Testis (tissue), 3 donors: ENCODE measurements around the gene BRD2. TPM values are rescaled to one million over a fixed set of nuclear protein-coding genes. Genes with fewer than 3 reads are reported as not detected.
A peak's percentile ranks its signal among the peaks of the same experiment; 100 is the strongest.

Source experiments
- DNase-seq: peaks from one replicate; pipeline ENCODE4 v3.0.0-alpha.2; 2019
- H3K27ac ChIP-seq, 2 donors: fragments of 200-600 bp; sonication (generic); one replicate each; pipeline ENCODE4 v1.5.1; 2019
- H3K27me3 ChIP-seq: fragments of 200-600 bp; sonication (generic); one replicate; pipeline ENCODE4 v1.5.1; 2019
- H3K36me3 ChIP-seq: fragments of 200-600 bp; sonication (generic); one replicate; pipeline ENCODE4 v1.5.1; 2017; ENCODE audit warnings: low read depth; ENCODE audit errors: missing control alignments
- H3K4me1 ChIP-seq: fragments of 200-600 bp; sonication (generic); one replicate; pipeline ENCODE4 v1.5.1; 2019
- H3K4me3 ChIP-seq, 2 donors: fragments of 200-600 bp; sonication (generic); one replicate each; pipeline ENCODE4 v1.5.1; 2017 to 2019
- H3K9me3 ChIP-seq: fragments of 200-600 bp; sonication (generic); one replicate; pipeline ENCODE4 v1.5.1; 2017
- POLR2A ChIP-seq: fragments of 450-650 bp; IDR thresholded peaks from one replicate; pipeline ENCODE4 v1.6.1; 2017; ENCODE audit warnings: antibody characterized with exemption, mild to moderate bottlenecking, moderate library complexity
- WGBS, 2 donors: methylation state at CpG; one replicate each; pipeline ENCODE4 v1.1.5; 2018; 5-methylcytosine and 5-hydroxymethylcytosine counted together
- intact Hi-C: fragments of 100-400 bp; cut with DNase I; formaldehyde crosslinking; loops from one replicate; pipeline ENCODE4 v1.15.1; 2023; ENCODE audit warnings: low total_unique reads
- polyA plus RNA-seq: library from polyadenylated mRNA; stranded (reverse); fragments of 350-450 nt; fragmentation: Illumina TruSeq; extraction: RNeasy Lipid Tissue Mini Kit (QIAGEN cat#74804); gene quantifications from one replicate; pipeline ENCODE4 v1.2.3, GENCODE V29; 2014; ENCODE audit warnings: low read depth, low replicate concordance; ENCODE audit not compliant: insufficient read depth
- total RNA-seq, 2 donors: library from RNA; depleted of rRNA; stranded (reverse); fragments of >200 nt; gene quantifications; one replicate each; pipeline ENCODE4 v1.2.3, GENCODE V29; 2016
- TF ChIP-seq, protein P1 (sequence below), 3 experiments: fragments of 450-650 bp in 2 of 3; fragments of 200-600 bp in 1 of 3; sonication (generic) in 1 of 3; IDR thresholded peaks; one replicate each; pipeline ENCODE4 v1.5.1; 2016 to 2019; ENCODE audit warnings: antibody characterized with exemption in 3 of 3, mild to moderate bottlenecking in 2 of 3, moderate library complexity in 1 of 3

The BRD2 gene
- total and polyA plus RNA-seq, 3 donors from 2014 or later, result 299 to 334 (median 312) TPM

DNA sequence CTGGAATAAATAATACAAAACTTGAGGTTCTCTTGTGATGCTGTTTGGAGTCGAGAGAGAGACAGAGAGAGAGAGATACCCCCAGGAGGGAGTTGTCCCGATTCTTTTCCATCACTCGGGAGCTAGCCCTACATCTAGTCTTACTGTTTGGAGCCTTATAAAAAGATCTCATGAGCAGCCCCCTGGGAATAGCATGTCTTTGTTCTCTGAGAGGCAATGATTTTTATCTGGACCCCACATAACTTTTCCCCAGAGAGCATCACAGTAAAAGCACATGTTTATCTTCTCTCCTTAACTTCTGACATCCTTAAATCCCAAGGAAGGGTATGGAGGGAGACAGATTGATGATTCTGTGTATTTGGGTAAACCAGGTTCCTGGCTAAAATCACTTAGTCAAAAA is 61.9 kb downstream of the BRD2 start:
- intact Hi-C loops, result no loop called here
- Histone ChIP-seq H3K9me3 (no peaks in the 10 kb centered on the region), H3K36me3 (no peaks in the 10 kb centered on the region), H3K27me3 (no peaks in the 10 kb centered on the region), H3K4me1 (peaks cover 9% of the 10 kb centered on the region), H3K27ac (peak overlapping the region in 1 of 2 donors; percentile 70), H3K4me3 (no peak overlapping the region)
- 60 to 63% methylated on average over 3 of the region's 3 CpGs for WGBS, 2 donors
- no peak for DNase-seq
- TF ChIP-seq, protein P1, sequence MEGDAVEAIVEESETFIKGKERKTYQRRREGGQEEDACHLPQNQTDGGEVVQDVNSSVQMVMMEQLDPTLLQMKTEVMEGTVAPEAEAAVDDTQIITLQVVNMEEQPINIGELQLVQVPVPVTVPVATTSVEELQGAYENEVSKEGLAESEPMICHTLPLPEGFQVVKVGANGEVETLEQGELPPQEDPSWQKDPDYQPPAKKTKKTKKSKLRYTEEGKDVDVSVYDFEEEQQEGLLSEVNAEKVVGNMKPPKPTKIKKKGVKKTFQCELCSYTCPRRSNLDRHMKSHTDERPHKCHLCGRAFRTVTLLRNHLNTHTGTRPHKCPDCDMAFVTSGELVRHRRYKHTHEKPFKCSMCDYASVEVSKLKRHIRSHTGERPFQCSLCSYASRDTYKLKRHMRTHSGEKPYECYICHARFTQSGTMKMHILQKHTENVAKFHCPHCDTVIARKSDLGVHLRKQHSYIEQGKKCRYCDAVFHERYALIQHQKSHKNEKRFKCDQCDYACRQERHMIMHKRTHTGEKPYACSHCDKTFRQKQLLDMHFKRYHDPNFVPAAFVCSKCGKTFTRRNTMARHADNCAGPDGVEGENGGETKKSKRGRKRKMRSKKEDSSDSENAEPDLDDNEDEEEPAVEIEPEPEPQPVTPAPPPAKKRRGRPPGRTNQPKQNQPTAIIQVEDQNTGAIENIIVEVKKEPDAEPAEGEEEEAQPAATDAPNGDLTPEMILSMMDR (IDR thresholded peaks at IDR 0.05), result no peak
- TF ChIP-seq POLR2A, result no peak

Other genes with a start within 250 kb of the BRD2 start
- not detected for gene HLA-DQA2, start 227.2 kb upstream of the BRD2 start, total RNA-seq
- 27.3 TPM for gene HLA-DQA2, start 227.2 kb upstream of the BRD2 start, polyA plus RNA-seq
- under 1 TPM; 0.62 to 0.79 TPM for gene HLA-DQB2, start 205.1 kb upstream of the BRD2 start, total RNA-seq
- 6.2 TPM for gene HLA-DQB2, start 205.1 kb upstream of the BRD2 start, polyA plus RNA-seq
- 1 to 10 TPM in 1 of 2 donors, under 1 TPM in 1; 0.31 to 1.3 TPM for gene HLA-DOB, start 151.6 kb upstream of the BRD2 start, total RNA-seq
- gene HLA-DOB, start 151.6 kb upstream of the BRD2 start, polyA plus RNA-seq, result 2.3 TPM
- 10 to 100 TPM in 1 of 2 donors, 1 to 10 TPM in 1; 6.3 to 10.2 TPM for gene TAP2, start 129.9 kb upstream of the BRD2 start, total RNA-seq
- gene TAP2, start 129.9 kb upstream of the BRD2 start, polyA plus RNA-seq, result 9.1 TPM
- 10 to 100 TPM in 1 of 2 donors, 1 to 10 TPM in 1; 4.6 to 11.2 TPM for gene PSMB8, start 124.5 kb upstream of the BRD2 start, total RNA-seq
- 35.7 TPM for gene PSMB8, start 124.5 kb upstream of the BRD2 start, polyA plus RNA-seq
- gene TAP1, start 114.9 kb upstream of the BRD2 start, total RNA-seq, result 10 to 100 TPM; 45.6 to 57.4 TPM
- 58.8 TPM for gene TAP1, start 114.9 kb upstream of the BRD2 start, polyA plus RNA-seq
- gene PSMB9, start 114.4 kb upstream of the BRD2 start, total RNA-seq, result 1 to 10 TPM; 6.2 to 7.9 TPM
- gene PSMB9, start 114.4 kb upstream of the BRD2 start, polyA plus RNA-seq, result 29.7 TPM
- 1 to 10 TPM; 4.9 to 6.0 TPM for gene HLA-DMB, start 27.6 kb upstream of the BRD2 start, total RNA-seq
- gene HLA-DMB, start 27.6 kb upstream of the BRD2 start, polyA plus RNA-seq, result 46.1 TPM
- 10 to 100 TPM; 10.1 to 19.8 TPM for gene HLA-DMA, start 15.5 kb upstream of the BRD2 start, total RNA-seq
- 54.5 TPM for gene HLA-DMA, start 15.5 kb upstream of the BRD2 start, polyA plus RNA-seq
- gene HLA-DOA, start 41.0 kb downstream of the BRD2 start, total RNA-seq, result 1 to 10 TPM; 1.2 to 1.7 TPM
- gene HLA-DOA, start 41.0 kb downstream of the BRD2 start, polyA plus RNA-seq, result 13.5 TPM
- gene HLA-DPA1, start 105.1 kb downstream of the BRD2 start, total RNA-seq, result 10 to 100 TPM; 26.5 to 48.9 TPM
- 143 TPM for gene HLA-DPA1, start 105.1 kb downstream of the BRD2 start, polyA plus RNA-seq
- gene HLA-DPB1, start 107.4 kb downstream of the BRD2 start, total RNA-seq, result 10 to 100 TPM; 14.4 to 39.5 TPM
- 183 TPM for gene HLA-DPB1, start 107.4 kb downstream of the BRD2 start, polyA plus RNA-seq
- 1 to 10 TPM; 8.6 to 8.8 TPM for gene COL11A2, start 223.9 kb downstream of the BRD2 start, total RNA-seq
- 8.2 TPM for gene COL11A2, start 223.9 kb downstream of the BRD2 start, polyA plus RNA-seq
- 10 to 100 TPM; 42.9 to 47.3 TPM for gene RXRB, start 232.1 kb downstream of the BRD2 start, total RNA-seq
- gene RXRB, start 232.1 kb downstream of the BRD2 start, polyA plus RNA-seq, result 45.2 TPM
- 10 to 100 TPM; 79.1 to 85.7 TPM for gene SLC39A7, start 232.3 kb downstream of the BRD2 start, total RNA-seq
- 87.7 TPM for gene SLC39A7, start 232.3 kb downstream of the BRD2 start, polyA plus RNA-seq
- 10 to 100 TPM; 25.4 to 26.3 TPM for gene HSD17B8, start 236.1 kb downstream of the BRD2 start, total RNA-seq
- 11.2 TPM for gene HSD17B8, start 236.1 kb downstream of the BRD2 start, polyA plus RNA-seq
- 10 to 100 TPM; 36.2 to 38.0 TPM for gene RING1, start 239.9 kb downstream of the BRD2 start, total RNA-seq
- 60.2 TPM for gene RING1, start 239.9 kb downstream of the BRD2 start, polyA plus RNA-seq